Caco-2 (cell line): ENCODE results near the gene MRTFA. TPM values are rescaled to one million over a fixed set of nuclear protein-coding genes. Genes with fewer than 3 reads are reported as not detected.

Experiments used
- BruUV-seq: library from RNA; stranded (reverse); fragments of 400-500 nt; replicated peaks from 2 replicates; lab custom pipeline; 2021; lab: Mats Ljungman, UMichigan
- CTCF ChIA-PET: fragments of 300-600 bp; sonication (Branson Sonifier 250); formaldehyde crosslinking; loops from one replicate; lab custom pipeline; 2022; ENCODE audit warnings: antibody characterized with exemption; lab: Charles Lee
- POLR2A ChIA-PET: fragments of 300-600 bp; sonication (Branson Sonifier 250); formaldehyde crosslinking; loops from one replicate; lab custom pipeline; 2022; ENCODE audit warnings: antibody characterized with exemption; lab: Charles Lee
- DNase-seq, 2 experiments: peaks; one replicate each; pipeline versions ENCODE4 v3.0.0 to v3.0.0-alpha.2; 2020 to 2022
- H3K27me3 ChIP-seq: replicated peaks from 2 replicates; pipeline ENCODE4 v1.6.0; 2011; ENCODE audit warnings: low read length; ENCODE audit not compliant: control insufficient read depth, insufficient read depth
- H3K36me3 ChIP-seq: 2 replicates; pipeline ENCODE4 v1.5.1; 2011; ENCODE audit warnings: low read length; ENCODE audit not compliant: control insufficient read depth, insufficient read depth
- H3K4me1 ChIP-seq: fragments of 250-450 bp; sonication (Bioruptor Pico); 2 replicates; pipeline ENCODE4 v1.5.1; 2020; ENCODE audit warnings: mild to moderate bottlenecking
- H3K4me3 ChIP-seq: 2 replicates; pipeline ENCODE4 v1.5.1; 2011; ENCODE audit warnings: low read depth, mild to moderate bottlenecking, control low read depth, low read length
- H3K9me3 ChIP-seq: fragments of 250-450 bp; sonication (Bioruptor Pico); 2 replicates; pipeline ENCODE4 v1.5.1; 2020; ENCODE audit warnings: mild to moderate bottlenecking, moderate library complexity
- H3K27ac Mint-ChIP-seq: one replicate; pipeline ENCODE4 v1.8.0; 2022; ENCODE audit warnings: mixed read lengths; ENCODE audit not compliant: unreplicated experiment
- H3K27me3 Mint-ChIP-seq: one replicate; pipeline ENCODE4 v1.8.0; 2022; ENCODE audit warnings: mixed read lengths; ENCODE audit not compliant: insufficient read depth, unreplicated experiment
- H3K36me3 Mint-ChIP-seq: one replicate; pipeline ENCODE4 v1.8.0; 2022; ENCODE audit warnings: mild to moderate bottlenecking, mixed read lengths; ENCODE audit not compliant: insufficient read depth, unreplicated experiment
- H3K4me1 Mint-ChIP-seq: one replicate; pipeline ENCODE4 v1.8.0; 2022; ENCODE audit warnings: low read depth, mixed read lengths; ENCODE audit not compliant: unreplicated experiment
- H3K4me3 Mint-ChIP-seq: one replicate; pipeline ENCODE4 v1.8.0; 2022; ENCODE audit warnings: mild to moderate bottlenecking, moderate library complexity, mixed read lengths; ENCODE audit not compliant: unreplicated experiment
- H3K9me3 Mint-ChIP-seq: one replicate; pipeline ENCODE4 v1.8.0; 2022; ENCODE audit warnings: mixed read lengths; ENCODE audit not compliant: unreplicated experiment
- CTCF ChIP-seq, 2 experiments: fragments of 200-600 bp in 1 of 2; IDR thresholded peaks; 1 replicate in 1 of 2; 2 replicates in 1 of 2; pipeline versions ENCODE4 v1.5.1 to v1.8.0; 2011 to 2022; ENCODE audit warnings: antibody characterized with exemption in 1 of 2, control low read depth in 1 of 2, inconsistent platforms in 1 of 2, low read depth in 1 of 2, low read length in 1 of 2, mild to moderate bottlenecking in 1 of 2, moderate library complexity in 1 of 2; ENCODE audit not compliant: insufficient read depth in 1 of 2, severe bottlenecking in 1 of 2, unreplicated experiment in 1 of 2
- intact Hi-C: fragments of 100-400 bp; cut with micrococcal nuclease; formaldehyde crosslinking; loops from one replicate; pipeline ENCODE4 v1.10.0; 2022; ENCODE audit not compliant: unreplicated experiment
- total RNA-seq: library from RNA; stranded (reverse); gene quantifications from 2 replicates; pipeline ENCODE4 v1.2.3, GENCODE V29; 2022

The MRTFA gene
- total RNA-seq, 1 experiment from 2014 or later: 38.7 TPM

- no peaks in the 10 kb centered on the region for H3K4me1 Mint-ChIP-seq
These were observed 230.2 kb downstream of the MRTFA start for GRCh38 chr22:40406063-40406890.

GRCh38 chr22:40405178-40406062, 231.1 kb downstream of the MRTFA start:
- intact Hi-C loops: no loop called here

More at GRCh38 chr22:40406063-40406890, 230.2 kb downstream of the MRTFA start:
- H3K27ac Mint-ChIP-seq: no peak overlapping the region
- H3K36me3 Mint-ChIP-seq: peaks cover 69% of the 10 kb centered on the region
- TF ChIP-seq CTCF (IDR thresholded peaks at IDR 0.05; ENCODE audit: insufficient read depth in 1 of 2, low read depth in 1 of 2, low read length in 1 of 2, severe bottlenecking in 1 of 2, unreplicated experiment in 1 of 2): no peak
- no peaks in the 10 kb centered on the region for H3K9me3 Mint-ChIP-seq
- no TSS peak for BruUV-seq
- CTCF ChIA-PET: no interaction called here
- H3K27me3 ChIP-seq: no peaks in the 10 kb centered on the region
- POLR2A ChIA-PET: no interaction called here
- no peaks in the 10 kb centered on the region for H3K9me3 ChIP-seq
- H3K4me1 ChIP-seq: no peaks in the 10 kb centered on the region
- no peak overlapping the region for H3K4me3 Mint-ChIP-seq
- intact Hi-C loops: no loop called here
- H3K27me3 Mint-ChIP-seq: no peaks in the 10 kb centered on the region
- no peak overlapping the region for H3K4me3 ChIP-seq
- no peaks in the 10 kb centered on the region; the same call in 1 of the 2 replicates for H3K36me3 ChIP-seq
- DNase-seq: no peak

More at GRCh38 chr22:40405178-40406062, 231.1 kb downstream of the MRTFA start:
- no peak overlapping the region for H3K4me3 ChIP-seq
- Mint-ChIP-seq H3K36me3 (peaks cover 66% of the 10 kb centered on the region), H3K27ac (no peak overlapping the region), H3K27me3 (no peaks in the 10 kb centered on the region), H3K9me3 (no peaks in the 10 kb centered on the region), H3K4me1 (no peaks in the 10 kb centered on the region), H3K4me3 (no peak overlapping the region)
- H3K36me3 ChIP-seq: no peaks in the 10 kb centered on the region
- H3K9me3 ChIP-seq: no peaks in the 10 kb centered on the region
- no peaks in the 10 kb centered on the region for H3K4me1 ChIP-seq
- no TSS peak for BruUV-seq
- DNase-seq: no peak
- no peaks in the 10 kb centered on the region for H3K27me3 ChIP-seq
- TF ChIP-seq CTCF (IDR thresholded peaks at IDR 0.05; ENCODE audit: insufficient read depth in 1 of 2, low read depth in 1 of 2, low read length in 1 of 2, severe bottlenecking in 1 of 2, unreplicated experiment in 1 of 2): no peak
- CTCF ChIA-PET: no interaction called here
- POLR2A ChIA-PET: no interaction called here
